SU-DHL-6 (cell line): ENCODE data around the gene PHF10.

Experiments
- CTCF ChIP-seq: fragments of 200-600 bp; sonication (generic); IDR thresholded peaks from one replicate; pipeline ENCODE4 v1.5.1; 2017; ENCODE audit warnings: antibody characterized with exemption, mild to moderate bottlenecking, low read length, moderate library complexity; ENCODE audit not compliant: insufficient read depth, poor library complexity, severe bottlenecking
- EZH2phosphoT487 ChIP-seq: fragments of 200-600 bp; sonication (generic), shearing (Covaris generic); conservative IDR thresholded peaks from 2 replicates; pipeline ENCODE4 v1.6.1; 2018; ENCODE audit warnings: mild to moderate bottlenecking, antibody characterized with exemption, low read length, moderate library complexity, mixed read lengths

DNA sequence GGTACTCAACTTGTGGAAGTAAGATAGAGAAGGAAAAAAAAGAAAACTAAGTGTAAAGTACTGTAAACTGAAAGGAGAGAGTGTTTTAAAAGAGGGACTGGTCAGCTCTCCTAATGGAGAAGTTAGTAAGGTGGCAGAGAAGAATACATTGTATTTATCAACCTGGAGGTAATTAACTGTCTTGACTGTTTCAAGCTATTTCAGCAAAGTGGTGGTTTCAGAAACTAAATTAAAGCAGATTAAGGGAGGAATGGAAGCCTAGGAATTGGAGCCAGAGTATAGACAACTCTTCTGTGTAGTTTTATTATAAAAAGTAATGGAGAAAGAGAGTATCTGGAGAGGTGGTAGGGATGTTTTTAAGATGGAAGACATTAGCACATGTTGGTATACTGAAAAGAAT, 2.7 kb upstream of the PHF10 start:
- TF ChIP-seq CTCF, result no peak
- no peak for TF ChIP-seq EZH2phosphoT487
